H9 (cell line): Measurements from ENCODE around the gene SH3TC1. TPM values are rescaled to one million over a fixed set of nuclear protein-coding genes. Genes with fewer than 3 reads are reported as not detected.

ENCODE experiments used
- DNase-seq: peaks from one replicate; pipeline ENCODE4 v3.0.0-alpha.2; 2017
- H2AFZ ChIP-seq: one replicate; pipeline ENCODE4 v1.6.1; 2013; ENCODE audit warnings: mild to moderate bottlenecking, low read length, control low read depth, moderate library complexity
- H2AK5ac ChIP-seq: 2 replicates; pipeline ENCODE4 v1.6.1; 2013; ENCODE audit warnings: low read length, control low read depth, mixed read lengths; ENCODE audit not compliant: insufficient read length
- H2BK120ac ChIP-seq: one replicate; pipeline ENCODE4 v1.6.1; 2013; ENCODE audit warnings: low read depth, mild to moderate bottlenecking, low read length, control low read depth, inconsistent platforms; ENCODE audit not compliant: poor library complexity, severe bottlenecking
- H2BK12ac ChIP-seq: 2 replicates; pipeline ENCODE4 v1.6.1; 2013; ENCODE audit warnings: low read length, control low read depth, mixed read lengths, low read depth; ENCODE audit not compliant: insufficient read length
- H2BK15ac ChIP-seq: 2 replicates; pipeline ENCODE4 v1.6.1; 2013; ENCODE audit warnings: low read depth, low read length, control low read depth
- H2BK20ac ChIP-seq: one replicate; pipeline ENCODE4 v1.6.1; 2013; ENCODE audit warnings: low read depth, mild to moderate bottlenecking, low read length, control low read depth, inconsistent platforms; ENCODE audit not compliant: poor library complexity, severe bottlenecking
- H2BK5ac ChIP-seq: 2 replicates; pipeline ENCODE4 v1.6.1; 2013; ENCODE audit warnings: low read length, control low read depth, mixed read lengths; ENCODE audit not compliant: insufficient read length
- H3K14ac ChIP-seq: 2 replicates; pipeline ENCODE4 v1.6.1; 2013; ENCODE audit warnings: low read length, control low read depth; ENCODE audit not compliant: insufficient read depth
- H3K18ac ChIP-seq: 2 replicates; pipeline ENCODE4 v1.6.1; 2013; ENCODE audit warnings: low read depth, mild to moderate bottlenecking, mixed read lengths, low read length, control low read depth; ENCODE audit not compliant: insufficient read length
- H3K23ac ChIP-seq: 2 replicates; pipeline ENCODE4 v1.6.1; 2013; ENCODE audit warnings: low read length, control low read depth, mixed read lengths, low read depth; ENCODE audit not compliant: insufficient read length
- H3K23me2 ChIP-seq: 2 replicates; pipeline ENCODE4 v1.6.1; 2013; ENCODE audit warnings: low read depth, mild to moderate bottlenecking, mixed read lengths, low read length, control low read depth; ENCODE audit not compliant: insufficient read length, poor library complexity, severe bottlenecking
- H3K27ac ChIP-seq: 2 replicates; pipeline ENCODE4 v1.5.1; 2013; ENCODE audit warnings: low read length, control low read depth, mixed read lengths, low read depth; ENCODE audit not compliant: insufficient read length
- H3K27me3 ChIP-seq: 2 replicates; pipeline ENCODE4 v1.6.1; 2013; ENCODE audit warnings: low read length, control low read depth, inconsistent platforms; ENCODE audit not compliant: insufficient read depth
- H3K4ac ChIP-seq: 2 replicates; pipeline ENCODE4 v1.6.1; 2013; ENCODE audit warnings: low read depth, mild to moderate bottlenecking, control low read depth, inconsistent platforms, low read length, moderate library complexity
- H3K4me1 ChIP-seq: 2 replicates; pipeline ENCODE4 v1.6.1; 2013; ENCODE audit warnings: low read length, control low read depth, inconsistent platforms; ENCODE audit not compliant: insufficient read depth
- H3K4me2 ChIP-seq: 2 replicates; pipeline ENCODE4 v1.6.1; 2013; ENCODE audit warnings: low read length, control low read depth, mixed read lengths; ENCODE audit not compliant: insufficient read length, insufficient read depth
- H3K56ac ChIP-seq: 2 replicates; pipeline ENCODE4 v1.6.1; 2013; ENCODE audit warnings: low read depth, mild to moderate bottlenecking, mixed read lengths, low read length, control low read depth; ENCODE audit not compliant: insufficient read length
- H3K79me1 ChIP-seq: 2 replicates; pipeline ENCODE4 v1.6.1; 2013; ENCODE audit warnings: low read depth, mild to moderate bottlenecking, moderate library complexity, low read length, control low read depth, inconsistent platforms; ENCODE audit not compliant: insufficient read depth, poor library complexity, severe bottlenecking
- H3K79me2 ChIP-seq: 2 replicates; pipeline ENCODE4 v1.6.1; 2013; ENCODE audit warnings: low read length, control low read depth, inconsistent platforms; ENCODE audit not compliant: insufficient read depth
- H3K9ac ChIP-seq: 2 replicates; pipeline ENCODE4 v1.6.1; 2013; ENCODE audit warnings: low read length, control low read depth, mixed read lengths; ENCODE audit not compliant: insufficient read length; ENCODE audit errors: extremely low read depth
- H3K9me3 ChIP-seq: one replicate; pipeline ENCODE4 v1.6.1; 2013; ENCODE audit warnings: low read depth, low read length, inconsistent platforms; ENCODE audit not compliant: control insufficient read depth
- H3T11ph ChIP-seq: one replicate; pipeline ENCODE4 v1.6.1; 2013; ENCODE audit warnings: mild to moderate bottlenecking, low read length, control low read depth, inconsistent platforms
- H4K20me1 ChIP-seq: one replicate; pipeline ENCODE4 v1.6.1; 2013; ENCODE audit not compliant: control insufficient read depth, insufficient read length, insufficient read depth
- H4K5ac ChIP-seq: 2 replicates; pipeline ENCODE4 v1.6.1; 2013; ENCODE audit warnings: low read depth, mild to moderate bottlenecking, mixed read lengths, low read length, control low read depth; ENCODE audit not compliant: insufficient read length
- H4K8ac ChIP-seq: replicated peaks from 2 replicates; pipeline ENCODE4 v1.6.1; 2013; ENCODE audit warnings: low read length, control low read depth, mixed read lengths, low read depth; ENCODE audit not compliant: insufficient read length
- H4K91ac ChIP-seq: 2 replicates; pipeline ENCODE4 v1.6.1; 2013; ENCODE audit warnings: low read depth, mild to moderate bottlenecking, moderate library complexity, mixed read lengths, low read length, control low read depth; ENCODE audit not compliant: insufficient read length
- H3K27ac Mint-ChIP-seq, 3 experiments: 2 replicates in 2 of 3; 3 replicates in 1 of 3; pipeline ENCODE4 v1.8.0; 2020 to 2021; ENCODE audit warnings: mixed read lengths in 3 of 3, mild to moderate bottlenecking in 1 of 3, moderate library complexity in 1 of 3
- H3K27me3 Mint-ChIP-seq: 2 replicates; pipeline ENCODE4 v1.8.0; 2021; ENCODE audit warnings: low read depth, mild to moderate bottlenecking, moderate library complexity, mixed read lengths
- H3K36me3 Mint-ChIP-seq, 3 experiments: 2 replicates in 2 of 3; 3 replicates in 1 of 3; pipeline ENCODE4 v1.8.0; 2020 to 2021; ENCODE audit warnings: low read depth in 3 of 3, mixed read lengths in 3 of 3; ENCODE audit not compliant: insufficient read depth in 1 of 3
- H3K4me1 Mint-ChIP-seq, 2 experiments: 2 replicates each; pipeline ENCODE4 v1.8.0; 2020; ENCODE audit warnings: mixed read lengths in 2 of 2
- H3K4me3 Mint-ChIP-seq, 2 experiments: 2 replicates in 1 of 2; 3 replicates in 1 of 2; pipeline ENCODE4 v1.8.0; 2020 to 2021; ENCODE audit warnings: mild to moderate bottlenecking in 2 of 2, mixed read lengths in 2 of 2, moderate library complexity in 1 of 2
- H3K9me3 Mint-ChIP-seq, 2 experiments: 2 replicates in 1 of 2; 3 replicates in 1 of 2; pipeline ENCODE4 v1.8.0; 2020; ENCODE audit warnings: mild to moderate bottlenecking in 2 of 2, mixed read lengths in 2 of 2, moderate library complexity in 1 of 2
- WGBS: extraction: QIAGEN DNeasy Blood & Tissue Kit; methylation state at CpG from one replicate; pipeline ENCODE4 v1.1.7; 2013; ENCODE audit warnings: missing lambda C conversion rate, low lambda C conversion rate, mixed read lengths; ENCODE audit not compliant: insufficient read length; ENCODE audit errors: extremely low coverage; 5-methylcytosine and 5-hydroxymethylcytosine counted together
- total RNA-seq: library from RNA; stranded (reverse); gene quantifications from 2 replicates; pipeline ENCODE4 v1.2.1, GENCODE V29; 2021
- TF ChIP-seq, protein P1 (sequence below): fragments of 200-600 bp; sonication (generic); conservative IDR thresholded peaks from 3 replicates; pipeline ENCODE4 v1.8.0; 2021; ENCODE audit warnings: antibody characterized with exemption, mild to moderate bottlenecking

Gene SH3TC1
- total RNA-seq, 1 experiment from 2014 or later = 0.74 TPM

DNA sequence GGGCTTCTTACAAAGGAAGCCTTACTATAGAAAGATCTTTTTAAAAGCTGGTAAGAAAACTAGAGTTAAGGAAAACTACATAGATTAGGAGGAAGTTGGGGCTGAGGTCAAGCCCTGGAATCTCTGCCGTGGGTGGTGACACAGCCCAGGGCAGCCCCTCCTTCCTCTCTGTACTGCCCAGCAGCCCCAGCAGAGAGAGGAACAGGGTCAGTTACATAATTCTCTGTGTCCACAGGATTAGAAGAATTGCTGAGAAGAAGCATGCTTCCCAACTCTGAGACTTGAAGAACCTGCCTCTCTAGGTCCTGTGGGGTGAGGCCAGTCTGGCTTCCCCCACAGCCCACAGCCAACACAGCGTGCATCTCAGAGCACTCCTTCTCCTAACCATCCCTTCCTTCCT is 31.3 kb upstream of the SH3TC1 start:
- H3K27me3 ChIP-seq = no peaks in the 10 kb centered on the region
- H4K20me1 ChIP-seq = no peaks in the 10 kb centered on the region
- no peaks in the 10 kb centered on the region for H3K79me2 ChIP-seq
- no peak overlapping the region for H2BK15ac ChIP-seq
- H2BK12ac ChIP-seq = no peak overlapping the region
- H3K4me2 ChIP-seq = no peak overlapping the region
- Mint-ChIP-seq H3K36me3 (peaks cover 0 to 5% (median 4%) of the 10 kb centered on the region in 3 experiments; a peak in 2 of 7 replicates), H3K27ac (no peak overlapping the region), H3K4me3 (no peak overlapping the region), H3K4me1 (no peaks in the 10 kb centered on the region), H3K27me3 (peaks cover 23% of the 10 kb centered on the region), H3K9me3 (peaks cover 13 to 17% of the 10 kb centered on the region in 2 experiments)
- no peak overlapping the region for H3K9ac ChIP-seq
- no peak overlapping the region for H4K91ac ChIP-seq
- DNase-seq = no peak
- no peak overlapping the region for H3T11ph ChIP-seq
- no CpG with 5 or more reads among the region's 2 CpGs for WGBS
- no peaks in the 10 kb centered on the region for H3K4me1 ChIP-seq
- TF ChIP-seq, protein P1, sequence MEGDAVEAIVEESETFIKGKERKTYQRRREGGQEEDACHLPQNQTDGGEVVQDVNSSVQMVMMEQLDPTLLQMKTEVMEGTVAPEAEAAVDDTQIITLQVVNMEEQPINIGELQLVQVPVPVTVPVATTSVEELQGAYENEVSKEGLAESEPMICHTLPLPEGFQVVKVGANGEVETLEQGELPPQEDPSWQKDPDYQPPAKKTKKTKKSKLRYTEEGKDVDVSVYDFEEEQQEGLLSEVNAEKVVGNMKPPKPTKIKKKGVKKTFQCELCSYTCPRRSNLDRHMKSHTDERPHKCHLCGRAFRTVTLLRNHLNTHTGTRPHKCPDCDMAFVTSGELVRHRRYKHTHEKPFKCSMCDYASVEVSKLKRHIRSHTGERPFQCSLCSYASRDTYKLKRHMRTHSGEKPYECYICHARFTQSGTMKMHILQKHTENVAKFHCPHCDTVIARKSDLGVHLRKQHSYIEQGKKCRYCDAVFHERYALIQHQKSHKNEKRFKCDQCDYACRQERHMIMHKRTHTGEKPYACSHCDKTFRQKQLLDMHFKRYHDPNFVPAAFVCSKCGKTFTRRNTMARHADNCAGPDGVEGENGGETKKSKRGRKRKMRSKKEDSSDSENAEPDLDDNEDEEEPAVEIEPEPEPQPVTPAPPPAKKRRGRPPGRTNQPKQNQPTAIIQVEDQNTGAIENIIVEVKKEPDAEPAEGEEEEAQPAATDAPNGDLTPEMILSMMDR = no peak
- H3K23me2 ChIP-seq = no peaks in the 10 kb centered on the region
- H3K14ac ChIP-seq = no peak overlapping the region
- no peak overlapping the region for H2BK20ac ChIP-seq
- H2BK120ac ChIP-seq = no peak overlapping the region
- no peak overlapping the region for H4K5ac ChIP-seq
- H3K4ac ChIP-seq = no peak overlapping the region
- H3K56ac ChIP-seq = no peak overlapping the region
- H3K9me3 ChIP-seq = peaks cover 5% of the 10 kb centered on the region
- H3K18ac ChIP-seq = no peak overlapping the region
- no peak overlapping the region for H2AFZ ChIP-seq
- H3K79me1 ChIP-seq = no peaks in the 10 kb centered on the region
- no peak overlapping the region for H2AK5ac ChIP-seq
- no peak overlapping the region for H4K8ac ChIP-seq
- no peak overlapping the region for H3K23ac ChIP-seq
- H2BK5ac ChIP-seq = no peak overlapping the region
- H3K27ac ChIP-seq = no peak overlapping the region
